Measurements from ENCODE around the gene KCNB1.

The KCNB1 gene

DNA sequence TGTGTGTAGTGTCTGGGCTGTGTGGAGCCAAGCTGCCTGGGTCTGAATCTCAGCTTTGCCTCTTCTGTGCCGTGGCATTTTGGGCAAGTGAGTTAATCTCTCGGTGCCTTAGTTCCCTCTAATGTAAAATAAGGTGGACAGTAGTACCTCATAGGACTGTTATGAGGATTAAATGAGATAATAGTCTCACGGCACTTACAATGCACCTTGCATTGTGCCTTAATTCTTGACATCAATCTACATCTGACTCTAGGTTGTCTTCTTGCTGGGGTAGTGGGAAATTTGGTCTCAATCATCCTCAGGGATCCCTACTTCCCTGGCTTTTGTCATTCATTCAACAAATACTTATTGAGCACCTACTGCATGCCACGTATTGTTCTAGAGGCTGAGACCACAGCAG, 133.9 kb downstream of the KCNB1 start:
- H3F3A ChIP-seq (ENCODE audit: low read depth): no peaks in the 10 kb centered on the region
- H3K9me3 ChIP-seq (ENCODE audit: insufficient read depth, low read depth, low read length): no peaks in the 10 kb centered on the region
- H3K9me2 ChIP-seq (replicated peaks; ENCODE audit: low read depth, low read length): no peaks in the 10 kb centered on the region
- TF ChIP-seq EZH2phosphoT487 (IDR thresholded peaks at IDR 0.05; ENCODE audit: borderline replicate concordance): no peak
- TF ChIP-seq, protein P1, sequence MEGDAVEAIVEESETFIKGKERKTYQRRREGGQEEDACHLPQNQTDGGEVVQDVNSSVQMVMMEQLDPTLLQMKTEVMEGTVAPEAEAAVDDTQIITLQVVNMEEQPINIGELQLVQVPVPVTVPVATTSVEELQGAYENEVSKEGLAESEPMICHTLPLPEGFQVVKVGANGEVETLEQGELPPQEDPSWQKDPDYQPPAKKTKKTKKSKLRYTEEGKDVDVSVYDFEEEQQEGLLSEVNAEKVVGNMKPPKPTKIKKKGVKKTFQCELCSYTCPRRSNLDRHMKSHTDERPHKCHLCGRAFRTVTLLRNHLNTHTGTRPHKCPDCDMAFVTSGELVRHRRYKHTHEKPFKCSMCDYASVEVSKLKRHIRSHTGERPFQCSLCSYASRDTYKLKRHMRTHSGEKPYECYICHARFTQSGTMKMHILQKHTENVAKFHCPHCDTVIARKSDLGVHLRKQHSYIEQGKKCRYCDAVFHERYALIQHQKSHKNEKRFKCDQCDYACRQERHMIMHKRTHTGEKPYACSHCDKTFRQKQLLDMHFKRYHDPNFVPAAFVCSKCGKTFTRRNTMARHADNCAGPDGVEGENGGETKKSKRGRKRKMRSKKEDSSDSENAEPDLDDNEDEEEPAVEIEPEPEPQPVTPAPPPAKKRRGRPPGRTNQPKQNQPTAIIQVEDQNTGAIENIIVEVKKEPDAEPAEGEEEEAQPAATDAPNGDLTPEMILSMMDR (conservative IDR thresholded peaks at IDR 0.05; ENCODE audit: low read length): no peak
- H2AFZ ChIP-seq (ENCODE audit: low read length): no peak overlapping the region
- H3K27me3 ChIP-seq (ENCODE audit: insufficient read depth, low read length, poor library complexity, severe bottlenecking): no peaks in the 10 kb centered on the region
- no peaks in the 10 kb centered on the region for H3K36me3 ChIP-seq (ENCODE audit: insufficient read depth, low read length)
- no peaks in the 10 kb centered on the region for H3K79me2 ChIP-seq (ENCODE audit: insufficient read depth, low read length)
- H4K20me1 ChIP-seq (ENCODE audit: insufficient read depth, low read length, poor library complexity, severe bottlenecking): no peaks in the 10 kb centered on the region
- H3K4me2 ChIP-seq (ENCODE audit: low read depth, low read length, poor library complexity, severe bottlenecking): no peak overlapping the region
- H3K4me1 ChIP-seq (ENCODE audit: insufficient read depth, low read length, poor library complexity, severe bottlenecking): no peaks in the 10 kb centered on the region
- no peak overlapping the region for H3K4me3 ChIP-seq (ENCODE audit: low read length, poor library complexity, severe bottlenecking)
- no peak overlapping the region for H3K9ac ChIP-seq (ENCODE audit: low read depth, low read length, poor library complexity, severe bottlenecking)

DNA sequence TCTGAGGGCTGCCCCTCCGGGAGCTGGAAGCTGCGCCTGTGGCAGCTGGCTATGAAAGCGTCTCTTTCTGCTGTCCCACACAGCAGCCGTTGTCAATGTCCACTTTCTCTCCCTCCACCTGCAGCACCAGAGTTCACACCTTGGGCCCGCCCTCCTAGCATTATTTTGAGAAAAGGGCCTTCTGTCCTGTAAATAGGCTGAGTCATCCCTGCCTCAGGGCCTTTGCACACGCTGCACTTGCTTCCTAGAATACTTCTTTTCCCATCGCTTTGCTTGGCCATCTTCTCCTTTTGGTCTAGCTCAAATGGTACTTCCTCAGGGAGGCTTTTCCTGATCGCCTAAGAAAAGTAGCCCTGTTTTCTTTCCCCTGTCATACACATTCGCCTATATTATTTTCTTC, 135.3 kb downstream of the KCNB1 start:
- Histone ChIP-seq H4K20me1 (ENCODE audit: insufficient read depth, low read length, poor library complexity, severe bottlenecking) (no peaks in the 10 kb centered on the region), H3K4me3 (ENCODE audit: low read length, poor library complexity, severe bottlenecking) (no peak overlapping the region), H3K9me2 (replicated peaks; ENCODE audit: low read depth, low read length) (no peaks in the 10 kb centered on the region), H3K79me2 (ENCODE audit: insufficient read depth, low read length) (no peaks in the 10 kb centered on the region), H3K4me2 (ENCODE audit: low read depth, low read length, poor library complexity, severe bottlenecking) (no peak overlapping the region), H2AFZ (ENCODE audit: low read length) (no peak overlapping the region), H3F3A (ENCODE audit: low read depth) (no peaks in the 10 kb centered on the region), H3K36me3 (ENCODE audit: insufficient read depth, low read length) (no peaks in the 10 kb centered on the region), H3K4me1 (ENCODE audit: insufficient read depth, low read length, poor library complexity, severe bottlenecking) (no peaks in the 10 kb centered on the region), H3K27me3 (ENCODE audit: insufficient read depth, low read length, poor library complexity, severe bottlenecking) (no peaks in the 10 kb centered on the region), H3K9me3 (ENCODE audit: insufficient read depth, low read depth, low read length) (no peaks in the 10 kb centered on the region), H3K9ac (ENCODE audit: low read depth, low read length, poor library complexity, severe bottlenecking) (no peak overlapping the region)
- no peak for TF ChIP-seq EZH2phosphoT487 (IDR thresholded peaks at IDR 0.05; ENCODE audit: borderline replicate concordance)
- TF ChIP-seq, protein P1 (conservative IDR thresholded peaks at IDR 0.05; ENCODE audit: low read length): no peak

- Histone ChIP-seq H2AFZ (ENCODE audit: low read length) (no peak overlapping the region), H3K36me3 (ENCODE audit: insufficient read depth, low read length) (no peaks in the 10 kb centered on the region), H3F3A (ENCODE audit: low read depth) (no peaks in the 10 kb centered on the region), H3K9ac (ENCODE audit: low read depth, low read length, poor library complexity, severe bottlenecking) (no peak overlapping the region), H3K9me3 (ENCODE audit: insufficient read depth, low read depth, low read length) (no peaks in the 10 kb centered on the region), H4K20me1 (ENCODE audit: insufficient read depth, low read length, poor library complexity, severe bottlenecking) (no peaks in the 10 kb centered on the region), H3K4me2 (ENCODE audit: low read depth, low read length, poor library complexity, severe bottlenecking) (no peak overlapping the region), H3K79me2 (ENCODE audit: insufficient read depth, low read length) (no peaks in the 10 kb centered on the region), H3K4me3 (ENCODE audit: low read length, poor library complexity, severe bottlenecking) (no peak overlapping the region), H3K9me2 (replicated peaks; ENCODE audit: low read depth, low read length) (no peaks in the 10 kb centered on the region), H3K27me3 (ENCODE audit: insufficient read depth, low read length, poor library complexity, severe bottlenecking) (no peaks in the 10 kb centered on the region), H3K4me1 (ENCODE audit: insufficient read depth, low read length, poor library complexity, severe bottlenecking) (no peaks in the 10 kb centered on the region)
- TF ChIP-seq EZH2phosphoT487 (IDR thresholded peaks at IDR 0.05; ENCODE audit: borderline replicate concordance): no peak
- TF ChIP-seq, protein P1 (conservative IDR thresholded peaks at IDR 0.05; ENCODE audit: low read length): no peak; the same call in 1 of the 2 replicates
Observed at GRCh38 chr20:49346682-49347081, 135.8 kb downstream of the KCNB1 start.

Measured in Loucy (cell line).